ENCODE results near the gene MLF2. TPM values are rescaled to one million over a fixed set of nuclear protein-coding genes. Genes with fewer than 3 reads are reported as not detected.
A peak's percentile ranks its signal among the peaks of the same experiment; 100 is the strongest.
"Not testable (repeated sequence)": the region's sequence is repeated elsewhere in the genome, so short reads cannot be mapped to it uniquely, and the experiment has no call there.

Gene MLF2
- total RNA-seq, 1 experiment from 2014 or later, result 314 TPM

DNA sequence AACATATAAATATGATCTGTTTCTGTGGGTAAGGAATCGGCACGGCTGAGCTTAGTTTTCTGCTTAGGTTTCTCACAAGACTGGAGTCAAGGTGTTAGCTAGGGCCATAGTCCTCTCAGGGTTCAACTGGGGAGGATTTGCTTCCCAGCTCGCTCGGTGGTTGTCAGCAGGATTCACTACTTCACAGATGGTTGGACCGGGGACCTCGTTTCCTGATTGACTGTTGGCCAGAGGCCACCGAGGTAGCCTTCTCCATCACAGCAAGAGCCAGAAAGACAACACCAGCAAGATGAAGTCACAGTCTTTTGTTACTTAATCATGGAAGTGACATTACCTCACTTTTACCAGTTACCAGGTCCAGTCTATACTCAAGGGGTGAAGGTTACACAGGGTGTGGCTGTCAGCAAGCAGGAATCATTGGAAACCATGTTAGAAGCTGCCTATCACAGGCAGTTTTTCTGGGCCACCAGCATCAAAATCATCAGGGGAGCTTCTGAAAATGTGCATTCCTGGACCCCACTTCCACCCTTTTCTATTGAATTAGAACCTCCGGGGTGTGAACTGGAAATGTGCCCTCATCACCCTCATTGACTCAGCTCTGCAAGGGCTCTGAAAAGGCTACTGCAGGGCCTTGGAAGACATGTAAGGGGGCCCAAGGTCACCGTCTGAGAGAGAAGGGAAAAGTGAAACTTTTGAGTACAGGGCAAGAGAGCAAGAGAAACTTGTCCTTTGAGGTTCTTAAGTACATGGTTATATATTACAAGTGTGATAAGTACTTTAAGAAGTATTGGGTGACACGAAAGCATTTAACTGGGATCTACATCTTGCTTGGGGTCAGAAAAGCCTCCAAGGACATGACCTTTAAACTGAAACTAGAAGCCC lies 18.2 kb downstream of the MLF2 start:
- DNase-seq (ENCODE audit: low spot score), result no peak

DNA sequence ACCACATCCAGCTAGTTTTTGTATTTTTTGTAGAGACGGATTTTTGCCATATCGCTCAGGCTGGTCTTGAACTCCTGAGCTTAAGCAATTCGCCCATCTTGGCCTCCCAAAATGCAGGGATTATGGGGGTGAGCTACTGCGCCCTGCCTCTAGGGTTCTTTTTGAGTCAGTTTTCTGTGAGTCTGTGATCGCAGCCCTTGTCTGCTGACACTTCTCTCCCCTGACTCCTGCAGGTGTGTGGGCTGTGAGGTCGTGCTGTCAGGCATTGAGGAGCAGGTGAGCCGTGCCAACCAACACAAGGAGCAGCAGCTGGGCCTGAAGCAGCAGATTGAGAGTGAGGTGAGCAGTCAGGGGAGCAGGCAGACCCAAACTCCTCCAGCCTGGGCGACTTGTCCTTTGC lies 22.8 kb downstream of the MLF2 start:
- no peak for DNase-seq (ENCODE audit: low spot score)

DNA sequence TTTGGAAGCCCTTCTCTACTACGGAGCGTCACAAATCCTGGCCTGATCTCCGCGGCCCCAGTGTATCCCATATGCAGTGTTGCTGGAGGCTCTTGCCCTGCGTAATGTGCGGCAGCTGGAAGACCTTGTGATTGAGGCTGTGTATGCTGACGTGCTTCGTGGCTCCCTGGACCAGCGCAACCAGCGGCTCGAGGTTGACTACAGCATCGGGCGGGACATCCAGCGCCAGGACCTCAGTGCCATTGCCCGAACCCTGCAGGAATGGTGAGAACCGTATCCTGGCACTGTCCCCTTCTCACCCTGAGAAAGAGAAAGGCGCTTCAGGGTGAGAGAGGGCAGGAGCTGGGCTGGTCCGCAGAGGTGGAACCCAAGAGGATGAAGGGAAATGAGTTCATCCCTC lies 23.8 kb downstream of the MLF2 start:
- no peak for DNase-seq (ENCODE audit: low spot score)

DNA sequence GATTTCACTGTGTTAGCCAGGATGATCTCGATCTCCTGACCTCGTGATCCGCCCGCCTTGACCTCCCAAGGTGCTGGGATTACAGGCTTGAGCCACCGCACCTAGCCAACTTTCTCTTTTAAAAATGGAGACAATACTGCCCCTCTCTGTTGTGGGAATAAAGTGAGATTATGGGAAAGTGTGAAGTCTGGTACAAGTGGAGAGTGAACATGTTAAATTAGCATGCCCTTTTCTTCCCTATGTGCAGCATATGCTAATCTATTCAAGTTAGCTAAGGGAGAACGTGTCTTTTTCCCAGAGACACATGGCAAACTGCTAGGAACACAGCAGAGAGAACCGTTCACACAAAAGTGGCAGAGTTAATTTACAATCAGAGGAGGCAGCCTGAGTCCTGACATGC lies 27.6 kb downstream of the MLF2 start:
- DNase-seq (ENCODE audit: low spot score), result no peak

DNA sequence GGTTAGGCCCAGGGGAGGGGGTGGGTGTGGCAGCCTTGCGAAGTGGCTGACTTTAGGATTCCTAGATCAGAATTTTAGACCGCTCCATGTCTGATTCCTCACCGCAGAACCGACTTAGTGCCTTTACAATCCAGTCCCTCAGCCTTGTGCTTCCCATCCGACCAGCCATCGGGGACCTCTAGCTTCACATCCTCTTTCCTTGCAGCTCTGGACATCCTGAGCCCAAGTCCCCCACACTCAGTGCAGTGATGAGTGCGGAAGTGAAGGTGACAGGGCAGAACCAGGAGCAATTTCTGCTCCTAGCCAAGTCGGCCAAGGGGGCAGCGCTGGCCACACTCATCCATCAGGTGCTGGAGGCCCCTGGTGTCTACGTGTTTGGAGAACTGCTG lies 28.5 kb downstream of the MLF2 start:
- peak; percentile 33 for DNase-seq (ENCODE audit: low spot score)

DNA sequence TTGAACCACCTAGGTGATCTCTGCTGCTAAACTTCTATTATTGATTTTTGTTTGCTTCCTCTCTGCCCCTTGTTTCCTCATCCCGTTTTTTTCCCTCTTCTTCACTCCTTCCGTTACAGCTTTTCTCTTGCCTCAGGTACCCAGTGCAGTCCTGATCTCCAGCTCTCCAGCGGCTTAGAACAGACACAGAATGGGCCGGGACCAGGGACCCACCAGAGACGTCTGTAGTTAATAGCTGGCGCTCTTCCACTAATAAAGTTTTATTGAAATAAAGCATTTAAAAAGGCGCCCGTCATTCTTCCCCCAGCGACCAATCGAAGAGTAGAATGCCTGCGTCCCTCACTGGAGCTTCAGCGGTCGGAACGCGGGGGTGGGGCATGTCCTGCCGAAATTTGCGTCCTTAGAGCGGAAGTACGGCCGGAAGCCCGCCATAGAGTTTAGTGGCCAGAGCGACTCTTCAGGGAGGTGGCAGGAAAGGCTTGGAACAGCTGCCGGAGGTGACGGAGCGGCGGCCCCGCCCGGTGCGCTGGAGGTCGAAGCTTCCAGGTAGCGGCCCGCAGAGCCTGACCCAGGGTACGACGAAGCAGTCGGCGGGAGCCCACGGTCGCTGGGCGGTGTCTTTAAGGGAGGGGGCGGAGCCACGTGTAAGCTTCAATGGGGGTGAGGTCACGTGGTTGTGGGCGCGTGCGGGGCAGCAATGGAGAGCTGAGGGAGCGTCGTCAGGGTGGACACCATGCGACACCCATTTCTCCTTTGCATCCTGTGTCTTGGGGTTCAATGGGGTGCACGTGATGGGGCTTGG lies 29.1 kb downstream of the MLF2 start, which contains the start of gene COPS7A:
COPS7A (plus strand) TSS at position 440 of the 802 bp plus-strand sequence. CDS start 611 bp downstream, outside the sequence.
- DNase-seq (ENCODE audit: low spot score), result peak; percentile 99

DNA sequence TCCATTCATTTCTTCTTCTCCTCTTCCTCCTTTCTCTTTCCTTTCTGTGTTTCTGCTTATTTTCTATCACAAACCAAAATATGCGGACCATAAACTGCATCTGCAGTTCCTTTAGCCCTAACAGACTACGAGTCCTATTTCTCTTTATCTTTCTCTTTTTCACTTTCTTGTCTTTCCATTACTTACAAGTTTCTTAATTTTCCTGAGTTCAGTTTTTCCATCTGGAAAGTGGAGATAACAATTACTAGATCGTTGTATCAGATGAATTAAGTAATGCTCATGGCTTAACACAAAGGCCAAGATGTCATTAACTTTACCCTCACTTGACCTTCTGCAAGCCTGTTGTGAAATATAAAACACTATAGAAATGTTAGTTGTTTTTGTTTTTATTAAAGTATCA lies 30.1 kb downstream of the MLF2 start:
- DNase-seq (ENCODE audit: low spot score), result no peak

DNA sequence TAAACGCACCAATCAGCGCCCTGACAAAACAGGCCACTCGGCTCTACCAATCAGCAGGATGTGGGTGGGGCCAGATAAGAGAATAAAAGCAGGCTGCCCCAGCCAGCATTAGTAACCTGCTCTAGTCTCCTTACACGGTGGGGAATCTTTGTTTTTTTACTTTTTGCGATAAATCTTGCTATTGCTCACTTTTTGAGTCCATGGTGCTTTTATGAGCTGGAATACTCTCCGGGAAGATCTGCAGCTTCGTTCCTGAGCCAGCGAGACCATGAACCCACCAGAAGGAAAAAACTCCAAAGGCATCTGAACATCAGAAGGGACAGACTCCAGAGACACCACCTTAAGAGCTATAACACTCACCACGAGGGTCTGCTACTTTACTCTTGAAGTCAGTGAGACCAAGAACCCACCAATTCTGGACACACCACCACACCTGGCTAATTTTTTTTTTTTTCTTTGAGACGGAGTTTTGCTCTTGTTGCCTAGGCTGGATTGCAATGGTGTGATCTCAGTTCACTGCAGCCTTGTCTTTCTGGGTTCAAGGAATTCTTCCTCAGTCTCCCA lies 36.0 kb downstream of the MLF2 start:
- no peak for DNase-seq (ENCODE audit: low spot score)

DNA sequence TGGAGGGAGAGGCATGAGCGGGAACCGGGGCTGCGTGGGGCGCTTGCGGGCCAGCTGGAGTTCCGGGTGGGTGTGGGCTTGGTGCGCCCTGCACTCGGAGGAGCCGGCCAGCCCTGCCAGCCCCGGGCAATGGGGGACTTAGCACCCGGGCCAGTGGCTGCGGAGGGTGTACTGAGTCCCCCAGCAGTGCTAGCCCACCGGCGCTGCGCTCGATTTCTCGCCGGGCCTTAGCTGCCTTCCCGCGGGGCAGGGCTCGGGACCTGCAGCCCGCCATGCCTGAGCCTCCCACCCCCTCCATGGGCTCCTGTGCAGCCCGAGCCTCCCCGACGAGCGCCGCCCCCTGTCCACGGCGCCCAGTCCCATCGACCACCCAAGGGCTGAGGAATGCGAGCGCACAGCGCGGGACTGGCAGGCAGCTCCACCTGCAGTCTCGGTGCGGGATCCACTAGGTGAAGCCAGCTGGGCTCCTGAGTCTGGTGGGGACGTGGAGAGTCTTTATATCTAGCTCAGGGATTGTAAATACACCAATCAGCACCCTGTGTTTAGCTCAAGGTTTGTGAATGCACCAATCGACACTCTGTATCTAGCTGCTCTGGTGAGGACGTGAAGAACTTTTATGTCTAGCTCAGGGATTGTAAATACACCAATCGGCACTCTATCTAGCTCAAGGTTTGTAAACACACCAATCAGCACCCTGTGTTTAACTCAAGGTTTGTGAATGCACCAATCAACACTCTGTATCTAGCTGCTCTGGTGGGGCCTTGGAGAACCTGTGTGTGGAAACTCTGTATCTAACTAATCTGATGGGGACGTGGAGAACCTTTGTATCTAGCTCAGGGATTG lies 36.7 kb downstream of the MLF2 start:
- not testable (repeated sequence) for DNase-seq (ENCODE audit: low spot score)

DNA sequence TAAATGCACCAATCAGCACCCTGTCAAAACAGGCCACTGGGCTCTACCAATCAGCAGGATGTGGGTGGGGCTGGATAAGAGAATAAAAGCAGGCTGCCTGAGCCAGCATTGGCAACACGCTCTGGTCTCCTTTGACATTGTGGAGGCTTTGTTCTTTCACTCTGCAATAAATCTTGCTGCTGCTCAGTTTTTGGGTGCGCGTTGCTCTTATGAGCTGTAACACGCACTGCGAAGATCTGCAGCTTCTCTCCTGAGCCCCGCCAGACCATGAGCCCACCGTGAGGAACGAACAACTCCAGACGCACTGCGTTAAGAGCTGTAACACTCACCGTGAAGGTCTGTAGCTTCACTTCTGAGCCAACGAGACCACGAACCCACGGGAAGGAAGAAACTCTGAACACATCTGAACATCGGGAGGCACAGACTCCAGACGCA lies 44.0 kb downstream of the MLF2 start:
- DNase-seq (ENCODE audit: low spot score), result no peak

DNA sequence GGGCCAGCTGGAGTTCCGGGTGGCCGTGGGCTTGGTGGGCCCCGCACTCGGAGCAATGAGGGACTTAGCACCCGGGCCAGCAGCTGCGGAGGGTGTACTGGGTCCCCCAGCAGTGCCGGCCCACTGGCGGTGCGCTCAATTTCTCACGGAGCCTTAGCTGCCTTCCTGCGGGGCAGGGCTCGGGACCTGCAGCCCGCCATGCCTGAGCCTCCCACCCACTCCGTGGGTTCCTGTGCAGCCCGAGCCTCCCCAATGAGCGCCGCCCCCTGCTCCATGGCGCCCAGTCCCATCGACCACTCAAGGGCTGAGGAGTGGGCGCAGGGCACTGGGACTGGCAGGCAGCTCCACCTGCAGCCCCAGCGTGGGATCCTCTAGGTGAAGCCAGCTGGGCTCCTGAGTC lies 44.6 kb downstream of the MLF2 start:
- not testable (repeated sequence) for DNase-seq (ENCODE audit: low spot score)

DNA sequence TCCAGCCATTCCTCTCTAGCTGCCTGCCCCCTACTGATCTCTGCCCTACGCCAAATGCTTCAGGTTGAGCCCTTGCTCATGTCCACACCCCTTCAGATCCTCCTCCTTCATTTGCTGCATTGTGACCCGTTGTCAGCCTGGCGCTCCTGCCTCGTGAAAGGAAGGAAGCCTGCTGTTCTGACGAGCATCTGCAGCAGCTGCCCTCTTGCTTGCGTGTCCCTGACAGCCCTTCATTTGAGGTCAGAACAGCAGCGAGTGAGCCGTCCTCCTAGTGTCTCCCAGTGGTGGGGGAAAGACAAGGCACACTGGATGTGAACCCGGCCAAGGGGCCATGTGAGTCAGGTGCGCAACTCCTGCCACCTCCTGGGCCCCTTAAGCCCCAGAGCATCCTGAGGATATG lies 49.3 kb downstream of the MLF2 start:
- no peak for DNase-seq (ENCODE audit: low spot score)

DNA sequence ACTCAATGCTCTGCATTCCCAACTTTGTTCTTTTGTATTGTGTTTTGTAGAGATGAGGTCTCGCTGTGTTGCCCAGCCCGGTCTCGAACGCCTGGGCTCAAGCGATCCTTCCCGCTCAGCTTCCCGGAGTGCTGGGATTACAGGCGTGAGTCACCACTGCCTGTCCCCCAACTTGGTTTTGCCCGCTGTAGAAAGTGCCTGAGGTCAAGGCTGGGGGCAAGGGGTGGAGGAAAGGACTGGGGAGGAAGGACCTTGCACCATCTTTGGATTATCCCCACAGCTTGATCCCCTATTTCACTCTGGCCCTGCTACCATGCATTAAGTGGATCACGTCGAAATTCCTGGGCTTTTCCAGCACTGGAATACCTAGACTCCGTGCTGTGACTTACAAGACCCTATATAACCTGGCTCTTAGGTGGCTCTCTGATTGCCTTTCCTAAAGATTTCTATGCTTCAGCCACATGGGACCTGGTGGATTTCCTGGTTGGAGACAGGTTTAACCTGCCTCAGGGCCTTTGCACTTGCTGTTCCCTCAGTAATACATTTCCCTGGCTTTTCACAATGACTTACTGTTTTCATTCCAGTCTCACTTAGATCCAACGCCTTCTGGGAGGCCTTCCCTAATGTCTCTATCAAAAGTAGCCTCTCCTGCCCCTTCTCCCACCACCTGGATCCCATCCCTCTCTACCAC lies 51.7 kb downstream of the MLF2 start:
- no peak for DNase-seq (ENCODE audit: low spot score)

DNA sequence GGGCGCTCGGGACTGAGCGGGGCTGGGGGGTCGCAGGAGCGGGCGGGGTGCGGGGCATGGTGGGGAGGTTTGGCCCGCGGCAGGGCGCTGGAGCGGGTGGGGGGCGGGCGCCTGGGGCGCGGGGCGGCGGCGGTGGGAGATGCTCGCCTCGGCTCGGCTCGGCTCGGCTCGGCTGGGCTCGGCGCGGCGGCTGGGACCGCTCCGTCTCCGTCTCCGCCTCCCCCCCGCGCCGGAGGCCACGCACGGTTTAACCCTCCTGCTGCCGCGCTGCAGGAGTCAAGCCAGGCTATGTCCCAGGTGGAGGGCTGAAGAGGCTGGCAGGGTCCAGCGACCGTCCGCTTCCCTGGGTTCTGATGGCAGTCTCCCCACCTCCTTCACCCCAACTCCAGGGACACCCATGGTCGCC lies 52.3 kb downstream of the MLF2 start, which contains the start of gene PIANP:
PIANP (minus strand) TSS at position 170 of the 406 bp plus-strand sequence. CDS start 2,754 bp downstream, outside the sequence.
- no peak for DNase-seq (ENCODE audit: low spot score)

DNA sequence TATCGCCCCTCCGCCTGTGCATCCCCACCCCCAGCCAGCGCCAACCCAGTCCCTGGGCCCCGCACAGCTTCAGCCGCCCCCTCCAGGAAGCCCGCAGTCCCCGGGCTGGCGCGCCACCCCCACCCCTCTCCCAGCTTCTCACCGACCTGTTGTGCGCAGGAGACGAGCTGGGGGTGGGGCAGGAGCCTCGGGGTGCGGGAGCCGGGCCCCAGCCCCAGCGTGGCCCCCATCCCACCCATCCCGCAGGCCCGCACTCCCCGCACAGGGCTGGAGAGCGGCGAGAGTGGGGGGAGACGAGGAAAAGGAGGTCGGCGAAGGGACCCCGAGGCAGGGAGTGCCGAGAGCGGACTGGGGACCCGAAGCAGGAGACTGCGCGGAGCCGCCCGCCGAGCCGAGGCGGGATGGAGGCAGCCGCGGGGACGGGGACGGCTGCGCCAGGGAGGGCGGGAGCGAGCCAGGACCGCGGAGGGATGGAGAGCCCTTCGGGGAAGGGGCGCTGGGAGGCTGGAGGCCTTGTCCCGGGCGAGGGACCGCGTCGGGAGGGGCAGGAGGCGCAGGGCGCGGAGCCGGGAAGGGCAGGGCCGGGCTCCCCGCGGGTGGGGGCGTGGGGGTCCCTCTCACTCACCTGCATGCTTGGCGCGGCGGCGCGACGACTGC lies 52.8 kb downstream of the MLF2 start:
- DNase-seq (ENCODE audit: low spot score), result no peak

DNA sequence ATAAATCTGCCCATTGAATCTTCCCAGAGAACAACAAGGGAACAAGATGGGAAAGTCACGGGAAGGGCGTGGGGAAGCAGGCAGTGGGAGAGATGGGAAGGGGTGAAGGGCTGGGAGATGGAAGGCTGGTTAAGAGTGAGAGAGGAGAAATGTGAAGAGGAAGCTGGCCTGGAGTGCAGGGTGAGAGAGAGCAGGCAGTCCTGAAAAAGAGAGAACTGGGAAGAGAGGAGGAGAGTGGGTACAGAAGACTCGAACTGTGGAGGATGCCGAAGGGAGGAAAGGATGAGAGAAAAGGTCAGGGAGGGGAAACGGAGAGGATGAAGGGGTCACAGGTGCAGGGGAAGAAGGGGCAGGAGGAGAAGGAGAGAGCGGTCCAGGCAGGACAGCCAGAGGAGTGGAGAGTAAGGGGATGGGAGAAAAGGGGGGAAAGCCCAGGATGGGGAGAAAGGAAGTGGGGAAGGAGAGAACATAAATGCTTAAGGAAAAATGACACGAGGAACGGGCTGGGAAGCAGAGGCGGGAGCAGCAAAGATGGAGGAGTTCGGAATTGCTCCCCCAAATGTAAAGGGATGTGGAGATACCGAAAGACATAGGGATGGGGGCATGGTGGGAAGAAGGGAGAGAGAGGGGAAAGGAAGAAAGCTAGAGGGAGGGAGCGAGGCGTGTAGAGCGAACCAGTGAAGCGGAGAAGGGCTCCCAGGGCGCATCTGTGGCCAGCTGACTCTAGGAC lies 53.5 kb downstream of the MLF2 start:
- DNase-seq (ENCODE audit: low spot score), result no peak

DNA sequence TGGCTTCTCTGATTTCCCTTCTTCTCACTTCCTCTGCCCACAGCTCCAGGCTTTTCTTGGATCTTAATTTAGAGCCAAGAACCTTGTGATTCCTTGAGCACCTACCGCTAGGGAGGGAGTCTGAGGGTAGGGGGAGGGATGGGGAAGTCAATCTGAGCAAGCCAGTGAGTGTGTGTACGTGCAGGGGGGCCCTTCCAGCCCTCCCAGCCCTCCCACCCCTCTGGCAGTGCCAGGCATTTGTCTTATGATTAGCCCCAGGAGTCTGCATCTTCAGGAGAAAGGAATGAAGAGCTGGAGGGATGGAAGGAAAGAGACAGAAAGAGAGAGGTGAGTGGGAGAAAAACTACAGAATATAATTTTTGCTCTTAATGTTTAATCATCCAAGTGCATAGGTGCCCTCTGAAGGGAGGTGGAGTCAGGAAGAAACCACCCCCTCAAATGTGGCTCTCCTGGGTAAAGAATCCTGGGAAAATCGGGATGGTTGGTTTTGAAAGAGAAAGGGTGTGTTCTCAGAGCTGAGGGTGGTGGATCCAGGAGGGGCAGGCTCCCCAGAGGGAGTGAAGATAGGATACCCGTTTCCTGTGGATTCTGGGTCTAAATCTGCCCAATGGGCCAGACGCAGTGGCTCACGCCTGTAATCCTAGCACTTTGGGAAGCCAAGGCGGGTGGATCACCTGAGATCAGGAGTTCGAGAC lies 54.4 kb downstream of the MLF2 start:
- no peak for DNase-seq (ENCODE audit: low spot score)

Data from H4 (cell line).